ENCODE measurements around the gene TCERG1L. TPM values are rescaled to one million over a fixed set of nuclear protein-coding genes. Genes with fewer than 3 reads are reported as not detected.
A peak's percentile ranks its signal among the peaks of the same experiment; 100 is the strongest.
"Not testable (repeated sequence)": the region's sequence is repeated elsewhere in the genome, so short reads cannot be mapped to it uniquely, and the experiment has no call there.

The TCERG1L gene
- total RNA-seq, 4 donors from 2014 or later = not detected

- no peaks in the 10 kb centered on the region for H3K4me1 ChIP-seq
- no peaks in the 10 kb centered on the region for H3K9me3 ChIP-seq
- H3K27ac ChIP-seq = no peak overlapping the region
- no peaks in the 10 kb centered on the region for H3K36me3 ChIP-seq
- TF ChIP-seq CTCF (IDR thresholded peaks at IDR 0.05) (no peak), POLR2A (IDR thresholded peaks at IDR 0.05) (no peak)
- no peak overlapping the region for H3K4me3 ChIP-seq
- peak in 1 of 3 donors; percentile 41 for DNase-seq
- no peaks in the 10 kb centered on the region for H3K27me3 ChIP-seq
Measured at GRCh38 chr10:131082201-131082850, 229.2 kb downstream of the TCERG1L start.

GRCh38 chr10:131081786-131082185 is 229.7 kb downstream of the TCERG1L start:
- Histone ChIP-seq H3K4me1 (no peaks in the 10 kb centered on the region), H3K36me3 (no peaks in the 10 kb centered on the region), H3K27me3 (no peaks in the 10 kb centered on the region), H3K27ac (no peak overlapping the region), H3K4me3 (no peak overlapping the region), H3K9me3 (no peaks in the 10 kb centered on the region)
- DNase-seq = no peak
- TF ChIP-seq POLR2A (IDR thresholded peaks at IDR 0.05) (no peak), CTCF (IDR thresholded peaks at IDR 0.05) (no peak)

GRCh38 chr10:131081376-131081775 is 230.1 kb downstream of the TCERG1L start:
- no peaks in the 10 kb centered on the region for H3K36me3 ChIP-seq
- no peak overlapping the region for H3K4me3 ChIP-seq
- H3K4me1 ChIP-seq = no peaks in the 10 kb centered on the region
- no peak overlapping the region for H3K27ac ChIP-seq
- no peaks in the 10 kb centered on the region for H3K27me3 ChIP-seq
- TF ChIP-seq POLR2A (IDR thresholded peaks at IDR 0.05) = no peak
- no peak for TF ChIP-seq CTCF (IDR thresholded peaks at IDR 0.05)
- H3K9me3 ChIP-seq = no peaks in the 10 kb centered on the region
- no peak for DNase-seq

GRCh38 chr10:131080571-131080970 is 230.9 kb downstream of the TCERG1L start:
- Histone ChIP-seq H3K27me3 (no peaks in the 10 kb centered on the region), H3K4me1 (no peaks in the 10 kb centered on the region), H3K4me3 (no peak overlapping the region), H3K9me3 (no peaks in the 10 kb centered on the region), H3K36me3 (no peaks in the 10 kb centered on the region), H3K27ac (no peak overlapping the region)
- TF ChIP-seq CTCF (IDR thresholded peaks at IDR 0.05) (no peak), POLR2A (IDR thresholded peaks at IDR 0.05) (no peak)
- DNase-seq = no peak

DNA sequence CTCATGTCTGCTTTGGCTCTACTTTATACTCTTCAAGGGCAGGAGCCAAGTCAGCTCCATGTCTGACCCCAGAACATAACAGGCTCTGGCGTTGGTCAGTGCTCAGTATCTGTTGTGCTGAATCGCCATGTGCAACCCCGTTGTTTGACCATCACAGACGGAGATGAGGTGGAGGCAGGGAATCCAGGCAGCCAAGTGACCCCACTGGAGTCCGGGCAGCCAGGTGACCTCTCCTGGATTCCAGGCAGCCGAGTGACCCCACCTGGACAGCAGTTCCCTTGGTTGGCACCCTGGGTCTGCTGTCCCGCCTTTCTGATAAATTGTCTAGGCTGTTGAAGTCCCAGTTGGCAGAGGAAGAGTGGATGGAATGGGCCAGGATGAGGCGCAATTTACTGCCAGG is 232.2 kb downstream of the TCERG1L start:
- Histone ChIP-seq H3K27me3 (no peaks in the 10 kb centered on the region), H3K9me3 (no peaks in the 10 kb centered on the region), H3K36me3 (no peaks in the 10 kb centered on the region), H3K4me1 (no peaks in the 10 kb centered on the region), H3K4me3 (no peak overlapping the region), H3K27ac (no peak overlapping the region)
- no peak for DNase-seq
- TF ChIP-seq CTCF (IDR thresholded peaks at IDR 0.05) (no peak), POLR2A (IDR thresholded peaks at IDR 0.05) (no peak)

GRCh38 chr10:131078882-131079280 is 232.6 kb downstream of the TCERG1L start:
- not testable (repeated sequence) for H3K4me1 ChIP-seq, H3K27me3 ChIP-seq, H3K36me3 ChIP-seq, H3K4me3 ChIP-seq, H3K27ac ChIP-seq, H3K9me3 ChIP-seq, DNase-seq

Measured in Peyer's patch (tissue), 4 donors.